GM19328 (cell line): ENCODE data around the gene DSC2.
"Not testable (repeated sequence)": the region's sequence is repeated elsewhere in the genome, so short reads cannot be mapped to it uniquely, and the experiment has no call there.

Experiments used
- ATAC-seq: cut with Tn5 transposase; IDR thresholded peaks from one replicate; pipeline ENCODE4 v1.9.1; 2021; ENCODE audit warnings: mild to moderate bottlenecking, moderate library complexity; ENCODE audit not compliant: unreplicated experiment

The DSC2 gene

GRCh38 chr18:31102025-31102684 lies at the start of gene DSC2:
Gene DSC2, minus strand, starts transcription at chr18:31102421. Its CDS starts 450 bp downstream, at chr18:31101971.
- no peak for ATAC-seq

DNA sequence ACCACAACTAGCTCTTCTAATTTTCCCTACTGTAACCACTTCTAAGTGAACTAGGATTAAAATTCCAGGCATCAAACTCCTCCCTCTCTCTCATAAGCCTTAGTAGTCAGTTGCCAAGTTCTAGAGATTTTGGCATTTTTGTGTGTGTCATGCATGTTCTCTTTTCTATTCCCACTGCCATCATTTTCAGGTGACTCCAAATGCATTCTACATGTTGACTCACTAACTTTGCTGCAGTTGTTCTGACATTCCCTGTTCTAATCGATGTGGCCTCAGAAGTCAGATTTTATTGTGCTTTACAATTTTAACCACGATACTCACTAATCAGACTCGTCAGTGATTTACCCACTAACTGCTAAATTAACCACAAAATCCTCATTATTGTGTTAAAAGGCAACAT lies 47.1 kb upstream of the DSC2 start:
- no peak for ATAC-seq

- ATAC-seq: no peak
Measured at GRCh38 chr18:31148600-31148999, 46.4 kb upstream of the DSC2 start.

DNA sequence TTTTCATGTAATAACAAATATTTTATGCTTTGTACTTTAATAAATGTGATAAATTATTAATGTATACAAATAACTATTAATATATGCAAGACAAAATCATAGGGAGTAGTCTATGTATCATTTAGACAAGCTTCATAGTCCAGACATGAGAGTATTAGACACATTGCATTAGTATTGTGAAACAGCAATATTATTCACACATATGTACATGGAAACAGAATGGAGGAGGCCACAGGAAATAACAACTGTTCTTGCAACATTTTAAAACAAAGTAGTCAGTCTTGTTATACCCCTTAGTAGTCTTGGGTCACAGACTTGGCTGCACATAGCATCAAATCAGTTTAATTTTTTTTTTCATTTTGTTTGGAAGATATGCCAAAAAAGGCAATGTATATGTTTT lies 44.6 kb upstream of the DSC2 start:
- ATAC-seq: no peak

DNA sequence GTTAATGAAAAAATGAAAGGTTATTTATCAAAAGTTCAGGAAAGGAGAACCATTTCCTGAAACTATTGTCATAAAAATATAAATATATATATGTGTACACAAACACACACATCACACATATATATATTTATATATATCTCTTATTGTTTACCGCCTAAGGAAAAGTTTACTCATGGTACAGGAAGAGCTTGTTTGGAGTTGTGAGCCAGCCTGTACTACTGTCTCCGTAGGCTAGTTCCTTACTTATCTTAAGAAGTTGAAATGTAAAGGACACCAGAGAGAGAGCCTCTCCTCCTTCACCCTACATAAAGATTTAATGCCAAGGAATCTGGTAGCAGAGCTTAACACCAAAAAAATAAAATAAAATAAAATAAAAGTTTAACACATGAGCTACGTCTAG lies 40.8 kb upstream of the DSC2 start:
- no peak for ATAC-seq

DNA sequence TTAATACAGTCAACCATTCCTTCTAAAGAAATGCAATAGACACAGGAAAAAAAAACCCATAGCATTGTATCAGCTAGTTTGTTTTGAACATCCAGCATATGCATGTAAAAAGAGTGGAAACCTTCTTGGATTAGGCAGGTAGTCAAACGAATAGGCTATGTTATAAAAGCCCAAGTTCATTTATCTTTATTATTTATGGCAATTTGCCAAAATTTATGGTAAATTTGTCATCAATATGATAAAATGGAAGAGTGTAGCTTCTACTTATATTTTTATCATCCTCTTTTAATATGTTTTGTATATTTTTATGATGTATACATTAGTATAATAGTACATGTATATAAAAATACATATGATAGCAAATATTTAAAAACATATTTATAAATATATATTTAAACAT lies 36.5 kb upstream of the DSC2 start:
- ATAC-seq: no peak

DNA sequence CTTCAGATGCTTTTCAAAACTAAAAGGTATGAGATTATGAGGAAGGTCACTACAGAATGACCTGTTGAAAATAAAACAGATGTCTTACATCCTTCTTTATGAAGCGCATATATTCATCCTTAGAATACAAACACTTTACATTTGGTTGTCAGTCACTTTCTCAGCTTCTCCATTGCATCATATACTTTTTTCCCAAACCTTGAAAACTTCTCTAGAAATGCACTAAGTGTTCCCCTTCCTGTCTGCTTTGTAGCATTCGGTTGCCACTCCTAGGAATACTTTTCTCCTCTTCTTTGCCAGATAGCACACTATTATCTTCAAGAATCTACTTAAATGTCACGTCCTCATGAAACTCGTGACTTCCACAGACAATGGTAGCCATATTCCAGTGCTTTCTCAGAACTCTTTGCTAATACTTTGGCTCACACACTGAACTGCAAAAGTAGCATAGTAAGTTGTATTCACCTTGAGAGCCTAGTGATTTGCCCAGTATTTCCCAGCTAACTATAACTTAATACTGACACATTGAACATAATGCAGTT lies 32.8 kb upstream of the DSC2 start:
- no peak for ATAC-seq

DNA sequence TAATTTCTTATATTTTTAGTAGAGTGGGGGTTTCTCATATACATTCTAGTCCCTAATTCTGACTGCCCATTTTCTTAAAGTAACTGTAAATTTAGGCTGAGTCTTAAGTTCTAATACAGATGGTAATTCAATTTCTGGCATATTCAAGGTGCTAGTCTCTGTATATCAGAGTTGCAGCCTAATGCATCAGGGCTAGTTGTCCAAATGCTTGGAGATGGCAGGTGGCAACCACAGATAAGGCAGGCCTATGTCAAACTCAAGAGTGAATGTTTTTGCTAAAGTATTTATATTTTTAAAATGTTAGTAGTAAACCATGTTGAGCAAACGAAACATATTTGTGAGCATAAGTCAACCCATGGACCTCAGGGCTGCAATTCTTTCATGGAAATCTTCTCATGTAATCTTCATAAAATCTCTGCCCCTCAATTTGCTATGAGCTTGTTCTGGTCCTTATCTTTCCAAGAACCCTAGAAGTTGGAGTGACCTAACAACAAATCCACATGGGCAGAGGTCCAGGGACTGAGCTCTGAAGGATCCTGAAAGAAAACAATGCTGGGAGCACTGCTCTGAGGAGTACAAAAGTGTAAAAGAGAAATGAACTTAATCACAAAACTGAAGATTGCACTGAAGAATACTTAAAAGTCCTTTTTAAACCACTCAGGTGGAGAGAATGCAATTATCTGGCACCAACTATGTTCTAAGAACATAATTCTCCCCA lies 27.3 kb upstream of the DSC2 start:
- ATAC-seq: no peak

DNA sequence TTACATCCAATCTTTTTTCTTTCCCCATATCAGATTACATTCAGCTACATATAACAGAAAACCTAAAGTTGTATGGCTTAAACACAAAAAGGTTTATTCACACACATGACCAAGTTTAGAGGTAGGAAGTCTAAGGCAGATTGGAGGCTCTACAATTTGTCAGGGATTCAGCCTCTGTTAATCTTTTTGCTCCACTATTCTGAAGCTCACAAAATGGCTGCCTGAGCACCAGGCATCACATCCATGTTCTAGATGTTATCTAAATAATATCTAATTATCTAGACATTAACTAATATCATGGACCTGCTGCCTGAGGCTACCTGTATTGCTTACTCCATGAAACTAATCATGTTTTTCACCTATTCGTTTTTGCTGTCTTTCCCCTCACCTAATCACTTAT lies 23.7 kb upstream of the DSC2 start:
- no peak for ATAC-seq

- not testable (repeated sequence) for ATAC-seq
Measured at GRCh38 chr18:31123125-31123524, 20.9 kb upstream of the DSC2 start.

DNA sequence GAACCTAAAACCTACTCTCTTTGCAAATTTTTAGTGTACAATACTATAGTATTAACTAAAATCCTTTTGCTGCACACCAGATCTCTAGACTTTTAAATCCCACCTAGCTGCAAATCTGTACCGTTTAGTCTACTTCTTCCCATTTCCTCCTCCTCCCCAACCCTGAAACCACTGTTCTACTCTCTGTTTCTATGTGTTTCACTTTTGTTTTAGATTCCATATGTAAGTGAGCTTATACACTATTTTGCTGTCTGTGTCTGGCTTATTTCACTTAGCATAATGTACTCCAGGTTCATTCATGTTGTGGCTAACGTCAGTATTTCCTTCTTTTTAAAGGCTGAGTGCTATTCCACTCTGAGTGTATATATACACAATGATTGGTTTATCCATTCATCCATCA lies 18.4 kb upstream of the DSC2 start:
- no peak for ATAC-seq

DNA sequence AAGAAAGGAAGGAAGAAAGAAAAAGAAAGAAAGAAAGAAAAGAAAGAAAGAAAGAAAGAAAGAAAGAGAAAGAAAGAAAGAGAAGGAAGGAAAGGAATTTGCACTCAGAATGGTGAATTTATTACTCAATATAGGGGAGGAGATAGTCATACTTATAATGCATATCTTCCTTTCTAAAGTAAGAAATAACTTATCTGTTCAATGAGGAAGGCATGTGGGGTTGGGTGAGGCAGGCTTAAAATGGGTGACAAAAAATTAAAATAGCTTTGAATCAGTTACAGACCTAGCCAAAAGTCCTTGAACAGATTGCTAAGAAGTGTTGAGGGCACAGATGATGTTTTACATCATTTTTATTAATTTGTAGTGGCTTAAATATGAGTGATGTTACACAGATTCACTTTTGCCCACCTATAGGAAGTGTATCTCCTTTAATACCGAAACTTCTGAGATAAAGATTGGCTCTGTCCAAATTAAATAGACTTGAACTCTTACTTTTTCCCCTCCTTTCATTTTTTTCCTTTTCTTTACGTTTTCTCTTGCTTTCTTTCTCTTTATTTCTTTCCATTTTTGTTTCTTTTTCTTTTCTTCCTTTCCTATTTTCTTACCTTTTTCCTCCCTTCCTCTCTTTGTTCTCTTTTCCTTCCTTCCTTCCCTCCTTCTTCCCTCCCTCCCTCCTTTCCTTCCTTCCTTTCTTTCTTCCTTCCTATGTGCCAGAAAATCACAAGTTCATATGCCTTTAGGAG lies 14.8 kb upstream of the DSC2 start:
- no peak for ATAC-seq

GRCh38 chr18:31112804-31113203 lies 10.6 kb upstream of the DSC2 start:
- no peak for ATAC-seq

- ATAC-seq: no peak
Measured at GRCh38 chr18:31105733-31106132, 3.5 kb upstream of the DSC2 start.

DNA sequence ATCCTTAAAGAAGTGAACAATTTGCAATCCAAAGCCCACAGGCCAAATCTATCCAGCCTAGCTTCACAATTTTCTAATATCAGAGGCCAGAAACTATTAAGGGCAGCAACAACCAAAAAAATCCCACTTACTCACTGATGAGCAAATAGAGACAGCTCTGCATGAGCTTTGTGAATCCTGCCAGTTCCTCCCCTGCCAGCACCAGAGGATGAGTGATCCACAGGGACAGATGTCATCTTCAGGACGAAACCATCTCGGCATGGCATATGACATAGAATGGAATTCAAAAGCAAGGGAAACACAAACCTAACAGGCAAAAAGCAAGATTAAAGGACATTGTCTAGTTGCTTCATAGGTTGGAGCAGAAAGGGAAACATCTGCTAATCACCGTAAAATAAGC lies 2.2 kb upstream of the DSC2 start:
- no peak for ATAC-seq

GRCh38 chr18:31103423-31103822 lies 1.2 kb upstream of the DSC2 start:
- ATAC-seq: no peak

- ATAC-seq: no peak
Measured at GRCh38 chr18:31102941-31103340, 720 bp upstream of the DSC2 start.

GRCh38 chr18:31101183-31102024 lies 817 bp downstream of the DSC2 start:
- no peak for ATAC-seq

DNA sequence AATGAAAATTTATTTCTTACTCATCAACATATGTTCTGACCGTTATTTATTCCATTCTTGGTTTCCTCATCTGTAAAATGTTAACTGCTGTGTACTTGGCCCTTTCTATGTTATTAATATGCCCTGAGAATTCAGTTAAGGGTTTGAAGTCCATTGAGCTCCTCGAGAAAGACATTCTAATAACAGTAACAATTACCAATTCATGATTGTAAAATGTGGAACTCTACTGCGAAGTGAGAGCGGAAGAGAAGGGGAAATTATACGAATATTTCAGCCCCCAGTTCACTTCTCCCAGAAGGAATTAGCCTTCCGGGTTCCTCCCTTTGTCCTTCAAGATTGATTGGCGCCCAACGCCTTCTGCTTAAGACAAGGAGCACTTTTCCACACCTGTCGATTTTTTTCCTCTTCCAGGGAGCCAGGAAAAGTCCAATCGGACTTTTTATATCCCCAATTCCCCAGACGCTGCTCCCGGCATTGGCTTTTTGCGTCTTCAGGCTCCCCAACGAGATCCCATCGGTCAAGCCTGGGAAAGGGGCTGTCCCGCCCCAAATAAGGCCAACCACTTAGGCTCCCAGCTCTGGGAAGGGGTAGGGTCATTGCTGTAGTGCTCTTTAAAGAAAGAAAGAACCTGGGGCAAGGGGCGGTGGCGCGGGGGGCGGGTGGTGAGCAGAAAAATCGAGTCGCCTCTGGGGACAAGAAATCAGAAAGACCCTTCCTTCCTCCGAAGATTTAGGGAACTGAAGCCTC lies 1.6 kb downstream of the DSC2 start:
- no peak for ATAC-seq
